GM18505 (cell line): ENCODE measurements around the gene VSTM2L.

ENCODE experiments used
- ATAC-seq: cut with Tn5 transposase; IDR thresholded peaks from one replicate; pipeline ENCODE4 v1.9.1; 2021; ENCODE audit not compliant: unreplicated experiment
- POLR2A ChIP-seq: IDR thresholded peaks from 4 replicates; pipeline ENCODE4 v1.6.1; 2011; ENCODE audit warnings: borderline replicate concordance; ENCODE audit not compliant: insufficient read depth, insufficient read length; ENCODE audit errors: extremely low read depth

VSTM2L gene

DNA sequence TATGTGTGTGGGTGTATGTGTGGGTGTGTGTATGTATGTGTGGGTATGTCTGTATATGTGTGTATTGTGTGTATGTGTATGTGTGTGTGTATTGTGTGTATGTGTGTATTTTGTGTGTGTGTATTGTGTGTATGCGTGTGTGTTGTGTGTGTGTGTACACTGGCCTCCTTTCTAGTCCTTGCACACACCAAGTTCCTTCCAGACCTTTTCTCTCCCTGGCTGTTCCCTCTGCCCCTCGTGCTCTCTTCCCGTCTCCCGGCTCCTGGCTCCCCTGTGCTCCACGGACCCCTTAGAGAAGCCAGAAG, 11.4 kb downstream of the VSTM2L start:
- ATAC-seq = no peak
- no peak for TF ChIP-seq POLR2A

DNA sequence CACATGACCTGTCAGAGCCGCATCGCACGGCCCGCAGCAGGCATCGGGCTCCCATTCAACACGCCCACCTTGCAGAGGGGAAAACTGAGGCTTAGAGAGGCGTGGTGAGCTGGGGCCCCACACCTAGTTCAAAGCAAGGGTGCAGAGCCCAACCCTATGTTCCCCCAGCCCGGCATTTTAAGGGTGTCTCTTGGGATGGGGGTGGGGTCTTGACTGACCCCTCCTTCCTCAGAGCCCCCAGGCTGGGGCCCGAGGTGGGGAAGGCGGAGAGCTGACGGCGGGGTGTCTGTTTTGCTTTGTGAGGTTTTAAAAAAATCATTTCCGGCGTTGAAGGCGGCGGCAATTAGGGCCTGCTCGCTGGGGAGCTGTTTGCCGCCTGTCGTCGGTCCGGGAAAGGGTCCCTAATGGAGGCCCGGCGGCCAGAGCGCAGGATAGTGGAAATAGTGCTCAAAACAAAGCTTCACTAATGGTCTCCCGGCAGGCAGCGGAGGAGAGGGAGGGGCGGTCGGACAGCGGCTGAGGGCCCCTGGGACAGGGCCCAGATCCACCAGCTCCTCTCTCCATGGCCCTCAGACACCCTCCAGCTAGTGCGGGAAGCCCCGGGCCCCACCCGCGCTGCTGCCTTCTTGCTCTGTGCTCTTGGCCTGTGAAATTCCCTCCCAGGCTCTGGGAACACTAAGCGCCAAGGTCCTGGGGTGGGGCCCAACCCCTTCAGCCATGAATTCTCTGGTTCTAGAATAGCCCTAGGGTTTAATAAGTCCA, 11.9 kb downstream of the VSTM2L start:
- no peak for ATAC-seq
- TF ChIP-seq POLR2A = peak; percentile 47

DNA sequence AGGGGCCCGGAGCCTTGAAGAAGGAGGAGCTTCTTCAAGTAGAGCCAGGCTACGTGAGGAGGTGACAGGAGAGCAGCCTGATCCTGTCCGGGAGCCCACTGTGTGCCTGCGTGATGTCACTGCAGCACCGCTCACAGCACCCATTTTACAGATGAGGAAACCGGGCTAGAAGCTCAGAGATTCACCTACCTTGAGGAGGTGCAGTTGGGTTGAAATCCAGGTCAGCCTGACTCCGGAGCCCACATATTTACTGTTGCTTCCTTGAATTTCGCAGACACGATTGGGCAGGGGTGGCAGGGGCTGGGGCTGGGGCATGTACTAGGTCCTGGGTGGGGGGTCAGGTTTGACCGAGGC, 12.5 kb downstream of the VSTM2L start:
- ATAC-seq = no peak

DNA sequence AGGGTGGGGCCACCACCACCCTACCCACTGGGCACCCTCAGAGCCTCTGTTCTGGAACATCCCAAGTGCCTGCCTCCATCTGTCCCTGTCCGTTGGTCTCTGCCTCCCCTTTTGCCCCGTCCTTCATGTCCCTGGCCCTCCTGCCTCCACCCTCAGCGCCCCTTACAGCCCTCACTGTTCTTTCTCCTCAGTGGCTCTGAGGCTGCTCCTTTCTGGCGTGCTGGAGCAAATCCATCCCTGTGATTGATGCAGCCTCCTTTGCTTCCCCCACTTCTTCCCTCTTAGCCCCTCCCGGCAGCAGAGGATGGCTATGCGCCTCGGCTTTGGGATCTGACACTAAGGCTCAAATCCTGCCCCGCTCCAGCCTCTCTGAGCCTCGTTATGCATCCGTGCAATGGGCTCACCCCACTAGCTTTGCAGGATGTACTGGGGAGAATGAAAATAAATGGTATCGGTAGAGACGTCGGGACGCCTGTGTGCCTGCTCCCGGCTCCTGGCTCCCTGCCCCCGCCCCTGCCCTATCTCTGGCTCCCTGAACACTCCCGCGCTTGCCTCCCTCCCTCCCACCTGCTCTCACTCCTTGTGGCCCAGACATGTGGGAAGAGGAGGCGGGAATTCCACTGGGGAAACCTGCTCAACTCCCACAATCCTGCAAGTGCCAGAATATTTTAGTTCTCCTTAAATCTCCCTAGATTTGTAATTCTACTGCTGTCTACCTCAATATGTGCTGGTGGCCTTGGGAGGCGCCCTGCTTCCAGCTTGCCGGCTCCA, 13.1 kb downstream of the VSTM2L start:
- no peak for ATAC-seq
- no peak for TF ChIP-seq POLR2A

More for the DNA sequence above, 12.5 kb downstream of the VSTM2L start:
- TF ChIP-seq POLR2A = no peak

DNA sequence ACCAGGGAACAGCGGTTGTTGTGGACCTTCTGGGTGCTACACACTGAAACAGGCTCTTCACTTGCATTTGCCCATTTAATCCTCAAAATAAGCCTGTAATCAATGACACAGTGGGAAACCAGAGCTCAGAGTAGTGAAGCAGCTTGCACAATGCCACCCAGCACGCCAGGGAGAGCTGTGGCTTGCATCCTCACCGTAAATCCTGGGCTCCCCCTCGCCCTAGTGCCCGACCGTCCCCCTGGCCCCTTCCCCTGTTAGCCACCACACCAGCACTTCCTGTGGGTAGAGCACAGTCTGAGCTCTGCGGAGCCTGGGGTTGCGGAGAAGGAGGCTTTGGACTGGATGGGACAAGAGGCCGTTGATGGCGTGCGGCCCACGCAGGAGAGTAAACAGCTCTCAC, 14.5 kb downstream of the VSTM2L start:
- TF ChIP-seq POLR2A = no peak
- no peak for ATAC-seq

DNA sequence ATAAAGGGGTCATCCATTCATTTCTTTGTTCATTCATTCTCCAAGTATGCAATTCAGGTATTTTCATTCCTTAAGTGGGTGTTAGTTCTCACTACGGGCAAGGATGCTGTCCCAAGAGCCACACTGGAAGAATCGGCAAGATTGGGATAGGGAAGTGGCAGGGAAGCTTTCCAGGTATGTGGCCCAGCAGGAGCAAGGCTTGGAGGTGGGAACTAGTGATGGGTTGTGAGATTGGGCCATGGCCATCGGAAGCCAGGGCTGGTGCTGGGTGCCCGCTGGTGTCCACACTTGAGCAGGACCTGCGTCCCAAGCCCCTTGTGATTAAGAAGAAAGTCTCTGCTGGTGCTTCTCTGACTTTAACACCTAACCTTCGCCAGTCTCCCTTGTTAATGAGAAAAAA, 15.1 kb downstream of the VSTM2L start:
- no peak for TF ChIP-seq POLR2A

DNA sequence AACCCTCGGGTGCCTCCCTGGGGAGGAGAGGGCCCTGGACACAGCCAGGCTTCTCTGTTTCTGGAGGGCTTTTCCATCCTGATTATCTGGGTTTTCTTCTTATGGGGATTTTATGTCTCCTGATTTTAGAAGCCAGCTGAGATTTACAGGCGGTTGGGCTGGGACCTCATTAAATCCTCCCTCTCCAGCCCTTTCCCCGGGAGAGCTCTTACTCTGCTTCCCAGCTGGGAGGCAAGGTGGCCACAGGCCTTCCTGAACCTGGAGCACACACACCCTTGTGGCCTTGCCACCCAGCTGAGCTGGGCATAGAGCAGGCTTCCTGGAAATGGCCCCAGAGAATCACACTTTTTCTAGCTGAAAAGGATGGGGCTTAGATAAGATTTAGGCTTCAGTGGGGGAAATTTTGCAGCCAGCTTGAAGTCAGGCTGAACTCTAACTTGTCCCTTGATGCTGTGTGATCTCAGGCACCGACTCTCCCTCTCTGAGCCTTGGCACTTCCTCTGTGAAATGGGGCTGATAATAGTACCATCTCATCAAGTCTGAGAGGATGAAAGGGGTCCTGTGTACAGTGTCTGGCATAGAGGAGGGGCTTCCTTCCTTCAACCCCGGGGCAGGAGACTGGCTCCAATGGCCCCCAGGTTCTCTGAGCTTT, 16.6 kb downstream of the VSTM2L start:
- ATAC-seq = no peak
- TF ChIP-seq POLR2A = no peak

More for the DNA sequence above, 15.1 kb downstream of the VSTM2L start:
- no peak for ATAC-seq

DNA sequence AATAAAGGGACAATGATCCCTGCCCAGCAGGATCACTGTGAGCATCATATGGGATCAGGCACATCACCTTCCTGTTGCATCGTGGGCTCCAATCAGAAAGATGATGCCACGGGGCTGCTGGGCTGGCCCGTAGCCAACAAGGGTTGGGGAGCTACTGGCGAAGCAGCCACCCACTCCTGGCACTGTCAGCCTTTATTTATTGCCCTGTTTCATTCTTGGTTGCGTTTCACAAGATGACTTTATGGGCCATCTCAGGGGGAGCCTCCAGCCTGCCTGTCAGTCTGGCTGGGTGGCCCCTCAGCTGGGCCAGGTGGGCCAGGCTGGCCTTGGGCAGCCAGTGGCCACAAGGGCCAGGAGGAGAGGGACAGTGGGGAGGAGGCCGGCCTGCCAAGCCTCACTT, 17.3 kb downstream of the VSTM2L start:
- ATAC-seq = no peak
- no peak for TF ChIP-seq POLR2A

DNA sequence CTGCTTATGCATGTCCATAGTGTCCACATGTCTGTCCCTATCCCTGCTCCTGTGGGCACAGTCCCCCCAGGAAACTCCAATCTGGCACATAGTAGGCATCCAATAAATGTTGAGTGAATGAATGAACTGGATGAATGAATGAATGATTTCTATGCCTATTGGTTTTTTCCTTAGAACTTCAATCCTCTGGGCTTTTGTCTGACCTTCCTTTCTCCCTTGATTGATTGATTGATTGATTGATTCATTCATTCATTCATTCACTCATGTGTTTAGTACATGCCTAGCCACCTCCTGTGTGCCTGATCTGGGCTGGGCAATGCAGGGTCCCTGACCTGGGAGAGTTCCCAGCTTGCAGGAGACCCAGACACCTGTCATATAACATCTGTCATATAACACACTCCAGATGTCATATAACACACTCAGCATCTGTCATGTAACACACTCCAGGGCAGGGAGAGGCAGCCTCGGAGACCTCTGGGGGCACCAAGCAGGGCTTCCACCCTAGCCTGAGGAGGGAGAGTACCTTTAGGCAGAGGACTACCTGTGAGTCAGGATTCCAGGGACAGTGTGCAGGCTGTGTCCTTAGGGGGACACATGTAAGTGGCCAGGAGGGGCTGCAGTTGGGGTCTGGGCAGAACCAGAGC, 17.9 kb downstream of the VSTM2L start:
- peak; percentile 17 for ATAC-seq
- no peak for TF ChIP-seq POLR2A

DNA sequence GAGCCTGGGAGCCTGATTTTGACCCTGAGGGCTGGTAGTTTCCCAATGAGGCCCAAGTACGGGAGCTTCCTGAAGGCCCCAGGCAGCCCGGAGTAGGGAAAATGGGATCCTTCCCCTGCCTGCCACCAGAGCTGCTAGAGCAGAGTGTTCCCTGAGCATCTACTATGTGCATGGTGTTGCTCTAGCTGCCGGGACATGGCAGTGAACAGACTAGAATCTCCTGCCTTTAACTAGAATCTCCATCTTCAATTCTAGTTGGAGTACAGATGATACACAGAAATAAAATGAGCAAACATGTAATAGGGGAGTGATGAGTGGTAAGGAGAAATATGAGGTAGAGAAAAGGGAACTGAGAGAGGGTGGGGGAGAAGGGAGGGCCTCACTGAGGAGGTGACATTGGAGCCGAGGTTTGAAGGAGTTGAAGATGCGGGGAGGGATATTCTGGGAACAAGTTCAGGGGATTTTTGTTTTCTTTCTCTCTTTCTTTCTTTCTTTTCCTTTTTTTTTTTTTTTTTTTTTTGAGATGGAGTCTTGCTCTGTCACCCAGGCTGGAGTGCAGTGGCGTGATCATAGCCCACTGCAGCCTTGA, 18.5 kb downstream of the VSTM2L start:
- ATAC-seq = peak; percentile 64
- TF ChIP-seq POLR2A = peak; percentile 36

DNA sequence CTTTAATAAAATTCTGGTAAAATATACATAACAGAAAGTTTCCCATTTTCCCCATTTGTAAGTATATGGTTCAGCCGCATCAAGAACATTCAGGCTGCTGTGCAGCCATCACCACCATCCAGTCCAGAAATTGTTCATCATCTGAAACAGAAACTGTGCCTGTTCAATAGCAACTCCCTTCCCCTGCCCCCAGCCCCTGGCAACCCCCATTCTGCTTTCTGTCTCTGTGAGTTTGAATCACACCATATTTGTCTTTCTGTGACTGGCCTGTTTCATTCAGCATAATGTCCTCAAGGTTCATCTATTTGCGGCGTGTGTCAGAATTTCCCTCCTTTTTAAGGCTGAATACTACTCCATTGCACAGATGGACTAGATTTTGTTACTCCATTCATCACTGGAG, 19.1 kb downstream of the VSTM2L start:
- ATAC-seq = no peak
- no peak for TF ChIP-seq POLR2A

DNA sequence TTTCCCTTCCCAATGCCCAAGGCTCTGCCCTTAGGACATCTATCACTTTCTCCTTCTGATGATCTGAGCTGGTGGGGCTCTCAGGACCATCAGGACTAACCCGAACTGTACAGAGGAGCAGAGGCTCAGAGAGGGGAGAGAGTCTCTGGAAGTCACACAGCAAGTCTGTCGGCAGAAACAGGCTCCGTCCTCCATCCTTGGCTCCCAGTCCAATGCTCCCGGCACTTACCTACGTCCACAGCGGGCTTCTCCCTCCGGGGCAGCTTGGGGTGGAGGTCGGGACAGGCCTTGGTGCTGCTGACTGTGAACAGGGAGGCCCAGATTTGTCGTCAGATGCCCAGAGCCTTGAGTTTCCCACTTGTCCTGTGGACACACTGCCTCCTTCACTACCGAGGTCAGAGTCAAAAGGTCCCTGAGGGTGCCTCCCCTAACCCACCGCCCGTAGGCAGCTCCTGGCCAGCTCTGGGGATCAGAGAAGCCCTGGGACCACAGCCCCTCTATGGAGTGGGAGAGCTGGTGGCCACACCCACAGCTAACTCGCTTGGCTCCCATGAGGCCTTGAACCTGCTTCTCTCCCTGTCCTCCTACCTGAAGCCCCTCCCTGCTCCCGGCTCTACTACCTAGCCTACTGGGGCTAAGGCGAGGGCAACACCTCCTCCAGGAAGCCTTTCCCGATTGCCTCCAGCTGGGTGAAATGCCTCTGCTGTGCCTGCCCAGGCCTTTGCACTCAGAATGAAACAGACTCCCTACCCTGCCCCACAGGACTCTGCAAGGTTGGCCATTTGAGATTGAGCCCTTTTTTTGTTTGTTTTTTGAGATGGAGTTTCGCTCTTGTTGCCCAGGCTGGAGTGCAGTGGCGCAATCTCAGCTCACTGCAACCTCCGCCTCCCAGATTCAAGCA, 22.6 kb downstream of the VSTM2L start:
- ATAC-seq = no peak
- TF ChIP-seq POLR2A = no peak
